HuH-7 (cell line): ENCODE data around the gene CEACAM19.
"Not testable (repeated sequence)": the region's sequence is repeated elsewhere in the genome, so short reads cannot be mapped to it uniquely, and the experiment has no call there.

ENCODE experiments used
- DNase-seq: peaks from one replicate; pipeline ENCODE4 v3.0.0; 2011; ENCODE audit warnings: low spot score

CEACAM19 gene

GRCh38 chr19:44675521-44675920 lies 4.2 kb downstream of the CEACAM19 start:
- DNase-seq, result no peak

- DNase-seq, result peak; percentile 38
Observed at GRCh38 chr19:44677019-44677811, 5.9 kb downstream of the CEACAM19 start.

GRCh38 chr19:44680536-44680935 lies 9.3 kb downstream of the CEACAM19 start:
- DNase-seq, result no peak

- no peak for DNase-seq
Observed at GRCh38 chr19:44681992-44682790, 10.9 kb downstream of the CEACAM19 start.

- DNase-seq, result no peak
Observed at GRCh38 chr19:44682807-44683206, 11.5 kb downstream of the CEACAM19 start.

- no peak for DNase-seq
Observed at GRCh38 chr19:44683434-44684210, 12.3 kb downstream of the CEACAM19 start.

- DNase-seq, result not testable (repeated sequence)
Observed at GRCh38 chr19:44684396-44684795, 13.1 kb downstream of the CEACAM19 start.

- DNase-seq, result no peak
Observed at GRCh38 chr19:44684892-44685863, 13.9 kb downstream of the CEACAM19 start.

- no peak for DNase-seq
Observed at GRCh38 chr19:44685877-44686276, 14.6 kb downstream of the CEACAM19 start.

- no peak for DNase-seq
Observed at GRCh38 chr19:44686896-44687295, 15.6 kb downstream of the CEACAM19 start.

GRCh38 chr19:44687888-44688287 lies 16.6 kb downstream of the CEACAM19 start:
- no peak for DNase-seq

GRCh38 chr19:44689290-44690130 lies 18.2 kb downstream of the CEACAM19 start:
- DNase-seq, result peak; percentile 70

- no peak for DNase-seq
Observed at GRCh38 chr19:44690131-44690440, 18.8 kb downstream of the CEACAM19 start.

- DNase-seq, result no peak
Observed at GRCh38 chr19:44692379-44692721, 21.1 kb downstream of the CEACAM19 start.

- no peak for DNase-seq
Observed at GRCh38 chr19:44694184-44694579, 22.9 kb downstream of the CEACAM19 start.

GRCh38 chr19:44696939-44697669 lies 25.8 kb downstream of the CEACAM19 start:
- DNase-seq, result no peak

- no peak for DNase-seq
Observed at GRCh38 chr19:44697670-44698034, 26.4 kb downstream of the CEACAM19 start.

- DNase-seq, result no peak
Observed at GRCh38 chr19:44698492-44699201, 27.4 kb downstream of the CEACAM19 start, which contains the start of gene CEACAM16. TSS of gene CEACAM16 (plus strand) at chr19:44699151. CDS start at chr19:44701457, 2,306 bp downstream.

GRCh38 chr19:44700547-44700946 lies 29.3 kb downstream of the CEACAM19 start:
- DNase-seq, result no peak
